Karpas-422 (cell line): Measurements from ENCODE around the gene L1TD1. TPM values are rescaled to one million over a fixed set of nuclear protein-coding genes. Genes with fewer than 3 reads are reported as not detected.
"Not testable (repeated sequence)": the region's sequence is repeated elsewhere in the genome, so short reads cannot be mapped to it uniquely, and the experiment has no call there.

Experiments used
- DNase-seq: peaks from one replicate; pipeline ENCODE4 v3.0.0-alpha.2; 2015
- H2AFZ ChIP-seq: fragments of 200-600 bp; sonication (generic); 2 replicates; pipeline ENCODE4 v1.6.1; 2014; ENCODE audit warnings: antibody characterized with exemption, low read length, mixed read lengths
- H3K27ac ChIP-seq: fragments of 200-600 bp; sonication (generic); 2 replicates; pipeline ENCODE4 v1.5.1; 2014; ENCODE audit warnings: mild to moderate bottlenecking, low read length, moderate library complexity
- H3K27me3 ChIP-seq: fragments of 200-600 bp; sonication (generic); 2 replicates; pipeline ENCODE4 v1.6.1; 2014; ENCODE audit warnings: low read length, mixed read lengths
- H3K36me3 ChIP-seq: fragments of 200-600 bp; sonication (generic); 2 replicates; pipeline ENCODE4 v1.6.1; 2014; ENCODE audit warnings: low read length, mixed read lengths; ENCODE audit not compliant: insufficient read depth
- H3K4me1 ChIP-seq: fragments of 200-600 bp; sonication (generic); 2 replicates; pipeline ENCODE4 v1.6.1; 2014; ENCODE audit warnings: mild to moderate bottlenecking, low read length, mixed read lengths
- H3K4me2 ChIP-seq: fragments of 200-600 bp; sonication (generic); 2 replicates; pipeline ENCODE4 v1.6.1; 2014; ENCODE audit warnings: low read length, low read depth, mild to moderate bottlenecking; ENCODE audit not compliant: poor library complexity, severe bottlenecking
- H3K4me3 ChIP-seq: fragments of 200-600 bp; sonication (generic); 2 replicates; pipeline ENCODE4 v1.5.1; 2014; ENCODE audit warnings: mild to moderate bottlenecking, antibody characterized with exemption, low read length, mixed read lengths
- H3K79me2 ChIP-seq: fragments of 200-600 bp; sonication (generic); 2 replicates; pipeline ENCODE4 v1.6.1; 2014; ENCODE audit warnings: mild to moderate bottlenecking, low read length, mixed read lengths
- H3K9ac ChIP-seq: fragments of 200-600 bp; sonication (generic); 2 replicates; pipeline ENCODE4 v1.6.0; 2014; ENCODE audit warnings: low read length
- H3K9me2 ChIP-seq: fragments of 200-600 bp; sonication (generic), shearing (Covaris generic); replicated peaks from 2 replicates; pipeline ENCODE4 v1.6.0; 2014; ENCODE audit warnings: mild to moderate bottlenecking, low read length, moderate library complexity; ENCODE audit not compliant: insufficient read depth
- H3K9me3 ChIP-seq: fragments of 300-700, 200-600 bp; sonication (generic); 2 replicates; pipeline ENCODE4 v1.6.1; 2014; ENCODE audit warnings: low read length, mixed read lengths
- H4K20me1 ChIP-seq: fragments of 200-600 bp; sonication (generic); 2 replicates; pipeline ENCODE4 v1.6.1; 2014; ENCODE audit warnings: mild to moderate bottlenecking, antibody characterized with exemption, low read length, low read depth; ENCODE audit not compliant: insufficient read depth
- total RNA-seq: library from RNA; depleted of rRNA; stranded (reverse); fragments of >200 nt; shearing (Covaris generic); gene quantifications from 2 replicates; pipeline ENCODE4 v1.2.3, GENCODE V29; 2014; ENCODE audit warnings: low replicate concordance

The L1TD1 gene
- total RNA-seq, 1 experiment from 2014 or later = not detected

DNA sequence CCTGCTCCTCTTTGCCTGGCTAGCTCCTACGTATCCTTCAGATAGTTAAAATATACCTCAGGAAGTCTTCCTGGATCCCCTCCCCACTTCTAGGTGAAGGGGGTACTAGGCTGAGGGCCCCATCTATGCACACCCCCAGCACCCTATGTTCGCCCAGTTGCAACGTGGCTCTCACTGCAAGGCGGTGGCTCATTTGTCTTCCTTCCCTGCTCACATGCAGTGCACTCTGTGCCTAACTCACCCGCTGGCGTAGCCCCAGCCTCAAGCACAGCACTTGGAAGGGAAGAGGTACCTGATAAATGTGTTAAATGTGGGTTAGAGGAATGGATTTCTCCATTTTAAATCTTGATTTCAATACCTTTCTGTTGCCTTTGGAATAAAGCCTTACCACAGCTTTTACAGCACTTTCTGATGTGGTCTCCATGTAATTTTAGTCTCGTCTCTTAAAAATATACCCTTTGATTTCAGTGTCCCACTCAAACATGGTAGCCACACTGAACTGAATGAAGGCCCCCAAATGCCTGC, 39.3 kb downstream of the L1TD1 start:
- no peak overlapping the region for H3K4me2 ChIP-seq
- DNase-seq = no peak

DNA sequence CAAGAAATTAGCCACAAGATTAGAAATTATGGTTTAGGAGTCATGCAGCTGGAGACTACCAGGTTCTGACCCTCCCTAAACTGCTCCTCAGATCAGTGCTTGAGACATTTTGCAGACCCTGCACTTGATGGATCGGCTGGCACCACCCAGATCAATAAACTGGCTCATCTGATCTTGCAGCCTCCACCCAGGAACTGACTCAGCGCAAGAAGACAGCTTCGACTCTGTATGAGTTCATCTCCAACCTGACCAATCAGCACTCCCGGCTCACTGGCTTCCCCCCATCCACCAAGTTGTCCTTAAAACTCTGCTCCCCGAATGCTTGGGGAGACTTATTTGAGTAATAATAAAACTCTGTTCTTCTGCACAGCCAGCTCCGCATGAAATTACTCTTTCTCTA, 40.0 kb downstream of the L1TD1 start:
- Histone ChIP-seq H3K4me3 (no peak overlapping the region), H3K27me3 (no peaks in the 10 kb centered on the region), H3K9me2 (no peaks in the 10 kb centered on the region), H3K36me3 (no peaks in the 10 kb centered on the region), H2AFZ (no peak overlapping the region), H3K9me3 (no peaks in the 10 kb centered on the region), H3K79me2 (no peaks in the 10 kb centered on the region), H4K20me1 (no peaks in the 10 kb centered on the region), H3K9ac (no peak overlapping the region), H3K4me2 (no peak overlapping the region), H3K4me1 (no peaks in the 10 kb centered on the region), H3K27ac (no peak overlapping the region)
- no peak for DNase-seq

More for the DNA sequence above, 39.3 kb downstream of the L1TD1 start:
- Histone ChIP-seq H4K20me1 (no peaks in the 10 kb centered on the region), H3K27ac (no peak overlapping the region), H3K27me3 (no peaks in the 10 kb centered on the region), H3K9me2 (no peaks in the 10 kb centered on the region), H3K4me3 (no peak overlapping the region), H3K9me3 (no peaks in the 10 kb centered on the region), H3K79me2 (no peaks in the 10 kb centered on the region), H2AFZ (no peak overlapping the region), H3K36me3 (no peaks in the 10 kb centered on the region), H3K4me1 (no peaks in the 10 kb centered on the region), H3K9ac (no peak overlapping the region)

DNA sequence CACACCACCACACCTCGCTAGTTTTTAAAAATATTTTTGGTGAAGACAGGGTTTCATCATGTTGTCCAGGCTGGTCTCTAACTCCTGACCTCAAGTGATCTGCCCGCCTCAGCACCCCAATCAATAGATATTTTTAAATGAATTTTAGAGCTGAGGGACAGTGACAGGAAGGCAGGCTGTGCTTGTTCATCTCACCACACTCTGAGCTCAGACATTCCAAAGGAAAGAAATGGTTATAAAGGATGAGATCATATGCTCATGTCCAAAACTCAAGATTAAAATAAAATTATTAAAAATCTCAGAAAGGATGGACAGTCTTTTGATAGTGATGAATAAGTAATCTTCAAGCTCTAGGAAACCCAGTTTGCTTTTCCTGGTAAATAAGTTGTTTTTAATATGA, 40.9 kb downstream of the L1TD1 start:
- Histone ChIP-seq H2AFZ (no peak overlapping the region), H3K9me2 (no peaks in the 10 kb centered on the region), H4K20me1 (no peaks in the 10 kb centered on the region), H3K9me3 (no peaks in the 10 kb centered on the region), H3K27ac (no peak overlapping the region), H3K4me2 (no peak overlapping the region), H3K4me3 (no peak overlapping the region), H3K4me1 (no peaks in the 10 kb centered on the region), H3K36me3 (no peaks in the 10 kb centered on the region), H3K9ac (no peak overlapping the region), H3K79me2 (no peaks in the 10 kb centered on the region), H3K27me3 (no peaks in the 10 kb centered on the region)
- DNase-seq = no peak

DNA sequence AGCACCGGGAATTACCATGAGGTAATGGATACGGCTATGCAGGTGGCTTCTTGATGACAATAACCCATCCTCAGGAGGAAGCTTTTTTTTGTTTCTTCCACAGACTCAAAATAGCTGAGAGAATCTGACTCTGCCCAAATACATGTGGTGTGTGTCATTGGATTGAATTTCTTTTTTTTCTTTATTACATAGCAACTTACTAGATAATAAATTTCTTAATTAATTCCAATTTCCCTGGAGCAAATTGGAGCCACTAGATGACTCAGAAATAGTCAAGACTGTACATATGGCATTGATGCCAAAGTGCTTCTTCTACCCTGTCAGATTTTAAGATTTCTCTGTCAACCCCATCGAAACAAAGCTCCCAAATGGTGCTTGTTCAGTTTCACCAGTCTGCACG, 42.7 kb downstream of the L1TD1 start:
- no peaks in the 10 kb centered on the region for H4K20me1 ChIP-seq
- DNase-seq = no peak
- no peak overlapping the region for H2AFZ ChIP-seq
- H3K27me3 ChIP-seq = no peaks in the 10 kb centered on the region
- H3K36me3 ChIP-seq = no peaks in the 10 kb centered on the region
- H3K79me2 ChIP-seq = no peaks in the 10 kb centered on the region
- no peak overlapping the region for H3K27ac ChIP-seq
- no peaks in the 10 kb centered on the region for H3K9me3 ChIP-seq
- no peaks in the 10 kb centered on the region for H3K9me2 ChIP-seq
- H3K4me1 ChIP-seq = no peaks in the 10 kb centered on the region
- no peak overlapping the region for H3K4me3 ChIP-seq
- H3K9ac ChIP-seq = no peak overlapping the region
- H3K4me2 ChIP-seq = no peak overlapping the region

DNA sequence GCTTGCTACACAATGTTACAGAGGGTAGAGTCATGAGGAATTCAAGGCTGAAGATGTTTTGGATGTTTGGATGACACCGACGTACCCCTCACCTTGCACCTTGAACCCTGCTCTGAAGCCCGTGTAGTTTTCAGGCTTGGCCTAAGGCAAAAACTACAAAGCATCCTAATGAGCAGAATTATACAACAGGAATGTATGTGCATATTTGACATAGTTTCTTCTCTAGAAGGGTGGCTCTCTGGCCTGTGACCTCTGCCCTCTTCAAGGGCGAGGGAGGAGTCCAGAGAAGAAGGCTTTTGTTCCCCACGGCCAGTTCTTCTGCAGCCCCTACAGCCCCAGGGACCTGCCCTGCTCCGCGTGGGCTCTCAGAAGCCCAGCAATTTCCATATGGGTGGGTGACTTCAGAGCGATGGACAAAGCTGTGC, 43.3 kb downstream of the L1TD1 start:
- H4K20me1 ChIP-seq = no peaks in the 10 kb centered on the region
- H2AFZ ChIP-seq = no peak overlapping the region
- H3K4me2 ChIP-seq = no peak overlapping the region
- no peaks in the 10 kb centered on the region for H3K9me2 ChIP-seq
- no peak overlapping the region for H3K27ac ChIP-seq
- no peaks in the 10 kb centered on the region for H3K36me3 ChIP-seq
- H3K4me1 ChIP-seq = no peaks in the 10 kb centered on the region
- H3K4me3 ChIP-seq = no peak overlapping the region
- no peaks in the 10 kb centered on the region for H3K27me3 ChIP-seq
- DNase-seq = no peak
- no peak overlapping the region for H3K9ac ChIP-seq
- no peaks in the 10 kb centered on the region for H3K9me3 ChIP-seq
- no peaks in the 10 kb centered on the region for H3K79me2 ChIP-seq

DNA sequence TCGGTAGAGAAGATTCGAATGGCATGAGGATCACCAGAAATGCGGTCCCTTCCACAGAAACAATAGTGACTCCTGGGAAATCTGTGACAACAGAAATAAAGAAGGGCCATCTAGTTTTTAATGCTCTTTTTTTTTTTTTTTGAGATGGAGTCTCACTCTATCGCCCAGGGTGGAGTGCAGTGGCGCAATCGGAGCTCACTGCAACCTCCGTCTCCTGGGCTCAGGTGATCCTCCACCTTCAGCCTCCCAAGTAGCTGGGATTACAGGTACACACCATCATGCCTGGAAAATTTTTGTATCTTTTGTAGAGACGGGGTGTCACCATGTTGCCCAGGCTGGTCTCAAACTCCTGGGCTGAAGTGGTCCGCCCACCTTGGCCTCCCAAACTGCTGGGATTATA, 43.9 kb downstream of the L1TD1 start:
- no peak overlapping the region for H3K9ac ChIP-seq
- no peak overlapping the region for H3K4me3 ChIP-seq
- H4K20me1 ChIP-seq = no peaks in the 10 kb centered on the region
- H3K36me3 ChIP-seq = no peaks in the 10 kb centered on the region
- H3K27me3 ChIP-seq = no peaks in the 10 kb centered on the region
- H3K9me3 ChIP-seq = no peaks in the 10 kb centered on the region
- no peak overlapping the region for H3K27ac ChIP-seq
- H2AFZ ChIP-seq = no peak overlapping the region
- no peak overlapping the region for H3K4me2 ChIP-seq
- no peaks in the 10 kb centered on the region for H3K9me2 ChIP-seq
- no peak for DNase-seq
- no peaks in the 10 kb centered on the region for H3K79me2 ChIP-seq
- no peaks in the 10 kb centered on the region for H3K4me1 ChIP-seq

DNA sequence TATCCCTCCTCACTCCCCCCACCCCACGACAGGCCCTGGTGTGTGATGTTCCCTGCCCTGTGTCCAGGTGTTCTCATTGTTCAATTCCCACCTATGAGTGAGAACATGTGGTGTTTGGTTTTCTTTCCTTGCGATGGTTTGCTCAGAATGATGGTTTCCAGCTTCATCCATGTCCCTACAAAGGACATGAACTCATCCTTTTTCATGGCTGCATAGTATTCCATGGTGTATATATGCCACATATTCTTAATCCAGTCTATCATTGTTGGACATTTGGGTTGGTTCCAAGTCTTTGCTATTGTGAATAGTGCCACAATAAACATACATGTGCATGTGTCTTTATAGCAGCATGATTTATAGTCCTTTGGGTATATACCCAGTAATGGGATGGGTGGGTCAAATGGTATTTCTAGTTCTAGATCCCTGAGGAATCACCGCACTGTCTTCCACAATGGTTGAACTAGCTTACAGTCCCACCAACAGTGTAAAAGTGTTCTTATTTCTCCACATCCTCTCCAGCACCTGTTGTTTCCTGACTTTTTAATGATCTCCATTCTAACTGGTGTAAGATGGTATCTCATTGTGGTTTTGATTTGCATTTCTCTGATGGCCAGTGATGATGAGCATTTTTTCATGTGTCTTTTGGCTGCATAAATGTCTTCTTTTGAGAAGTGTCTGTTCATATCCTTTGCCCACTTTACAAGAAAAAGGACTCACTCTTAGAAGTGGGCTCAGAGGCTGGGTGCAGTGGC, 45.2 kb downstream of the L1TD1 start:
- H3K4me2 ChIP-seq, H3K27ac ChIP-seq, H3K4me1 ChIP-seq, DNase-seq, H3K9me2 ChIP-seq, H3K79me2 ChIP-seq, H3K36me3 ChIP-seq, H3K4me3 ChIP-seq, H3K9me3 ChIP-seq, H3K9ac ChIP-seq, H2AFZ ChIP-seq, H3K27me3 ChIP-seq, H4K20me1 ChIP-seq: not testable (repeated sequence)

DNA sequence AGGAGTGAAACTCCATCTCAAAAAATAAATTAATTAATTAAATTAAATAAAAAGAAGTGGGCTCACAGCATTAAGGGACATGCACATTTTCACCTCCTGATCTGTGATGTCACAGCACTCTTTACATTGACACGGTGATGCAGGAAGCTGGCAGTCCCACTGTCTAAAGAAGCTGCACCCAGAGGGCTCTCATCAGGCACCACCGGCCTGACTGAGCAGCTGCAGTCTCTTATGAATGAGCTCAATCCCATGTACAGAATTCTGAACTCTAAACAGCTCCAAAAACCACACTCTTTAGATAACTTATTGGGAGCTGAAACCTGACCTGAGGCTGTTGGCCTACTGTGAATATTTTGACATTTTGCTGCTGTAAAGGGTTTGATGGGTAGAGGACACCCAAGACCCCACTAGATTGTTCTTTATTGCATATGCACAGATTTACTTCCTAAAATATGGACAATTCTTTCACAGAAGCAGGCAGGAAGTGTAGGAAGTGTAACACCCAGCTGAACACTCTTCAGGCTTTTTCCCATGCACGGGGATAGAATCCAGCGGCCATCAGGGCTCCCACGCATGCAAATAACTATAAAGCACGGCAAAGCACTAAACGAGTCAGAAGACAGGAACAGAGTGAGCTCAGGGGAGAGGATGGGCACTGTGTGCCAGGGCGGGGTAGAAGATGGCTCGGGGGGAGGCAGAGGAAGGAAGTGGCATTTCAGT, 46.2 kb downstream of the L1TD1 start:
- Histone ChIP-seq H3K9me3 (no peaks in the 10 kb centered on the region), H3K4me1 (no peaks in the 10 kb centered on the region), H3K9ac (no peak overlapping the region), H2AFZ (no peak overlapping the region), H3K27me3 (no peaks in the 10 kb centered on the region), H3K4me2 (no peak overlapping the region), H3K4me3 (no peak overlapping the region), H4K20me1 (no peaks in the 10 kb centered on the region), H3K27ac (no peak overlapping the region), H3K79me2 (no peaks in the 10 kb centered on the region), H3K36me3 (no peaks in the 10 kb centered on the region), H3K9me2 (no peaks in the 10 kb centered on the region)
- DNase-seq = no peak
